ENCODE measurements around the gene PPP6C.
"Not testable (repeated sequence)": the region's sequence is repeated elsewhere in the genome, so short reads cannot be mapped to it uniquely, and the experiment has no call there.

PPP6C gene

GRCh38 chr9:125214186-125214585 lies 24.6 kb upstream of the PPP6C start:
- Histone ChIP-seq H3K9ac (ENCODE audit: low read length in 2 of 2) (no peak overlapping the region), H3K27me3 (ENCODE audit: control insufficient read depth in 1 of 2, insufficient read depth in 2 of 2, low read length in 2 of 2) (no peaks in the 10 kb centered on the region), H3K36me3 (ENCODE audit: control insufficient read depth in 2 of 2, insufficient read depth in 2 of 2, low read length in 2 of 2) (peaks cover 12 to 13% of the 10 kb centered on the region in 2 donors), H3K4me3 (ENCODE audit: low read length in 2 of 2) (no peak overlapping the region), H3K27ac (ENCODE audit: low read length) (no peak overlapping the region), H3K4me1 (ENCODE audit: control insufficient read depth, insufficient read depth, low read length) (no peaks in the 10 kb centered on the region), H3K9me3 (ENCODE audit: control insufficient read depth in 2 of 2, low read length in 2 of 2) (no peaks in the 10 kb centered on the region)

GRCh38 chr9:125204477-125204876 lies 14.9 kb upstream of the PPP6C start:
- Histone ChIP-seq H3K36me3 (ENCODE audit: control insufficient read depth in 2 of 2, insufficient read depth in 2 of 2, low read length in 2 of 2) (peaks cover 15% of the 10 kb centered on the region in 2 donors), H3K4me1 (ENCODE audit: control insufficient read depth, insufficient read depth, low read length) (peaks cover 5% of the 10 kb centered on the region), H3K4me3 (ENCODE audit: low read length in 2 of 2) (no peak overlapping the region), H3K9ac (ENCODE audit: low read length in 2 of 2) (no peak overlapping the region), H3K9me3 (ENCODE audit: control insufficient read depth in 2 of 2, low read length in 2 of 2) (no peaks in the 10 kb centered on the region), H3K27me3 (ENCODE audit: control insufficient read depth in 1 of 2, insufficient read depth in 2 of 2, low read length in 2 of 2) (no peaks in the 10 kb centered on the region), H3K27ac (ENCODE audit: low read length) (no peak overlapping the region)

GRCh38 chr9:125202846-125203618 lies 13.4 kb upstream of the PPP6C start:
- H3K4me1 ChIP-seq (ENCODE audit: control insufficient read depth, insufficient read depth, low read length): peaks cover 7% of the 10 kb centered on the region
- H3K27me3 ChIP-seq (ENCODE audit: control insufficient read depth in 1 of 2, insufficient read depth in 2 of 2, low read length in 2 of 2): no peaks in the 10 kb centered on the region
- H3K36me3 ChIP-seq (ENCODE audit: control insufficient read depth in 2 of 2, insufficient read depth in 2 of 2, low read length in 2 of 2): peaks cover 14 to 15% of the 10 kb centered on the region in 2 donors
- H3K27ac ChIP-seq (ENCODE audit: low read length): no peak overlapping the region
- H3K9me3 ChIP-seq (ENCODE audit: control insufficient read depth in 2 of 2, low read length in 2 of 2): no peaks in the 10 kb centered on the region
- H3K4me3 ChIP-seq (ENCODE audit: low read length in 2 of 2): no peak overlapping the region
- H3K9ac ChIP-seq (ENCODE audit: low read length in 2 of 2): no peak overlapping the region

GRCh38 chr9:125200216-125201047 lies 10.8 kb upstream of the PPP6C start, which contains the start of gene RABEPK:
TSS of gene RABEPK (plus strand) at chr9:125200542. CDS start at chr9:125203014, 2,472 bp downstream.
- H3K27me3 ChIP-seq (ENCODE audit: control insufficient read depth in 1 of 2, insufficient read depth in 2 of 2, low read length in 2 of 2): no peaks in the 10 kb centered on the region
- peak within 1 kb of the TSS; percentile 82 for H3K27ac ChIP-seq (ENCODE audit: low read length)
- peak within 1 kb of the TSS; percentile 68 to 91 for H3K4me3 ChIP-seq (ENCODE audit: low read length in 2 of 2)
- peaks cover 7% of the 10 kb centered on the region for H3K4me1 ChIP-seq (ENCODE audit: control insufficient read depth, insufficient read depth, low read length)
- peak within 1 kb of the TSS; percentile 83 to 87 for H3K9ac ChIP-seq (ENCODE audit: low read length in 2 of 2)
- H3K9me3 ChIP-seq (ENCODE audit: control insufficient read depth in 2 of 2, low read length in 2 of 2): no peaks in the 10 kb centered on the region
- H3K36me3 ChIP-seq (ENCODE audit: control insufficient read depth in 2 of 2, insufficient read depth in 2 of 2, low read length in 2 of 2): peaks cover 6% of the 10 kb centered on the region in 2 donors

GRCh38 chr9:125195591-125195990 lies 6.0 kb upstream of the PPP6C start:
- not testable (repeated sequence) for H3K4me3 ChIP-seq (ENCODE audit: low read length in 2 of 2); H3K9me3 ChIP-seq (ENCODE audit: control insufficient read depth in 2 of 2, low read length in 2 of 2); H3K9ac ChIP-seq (ENCODE audit: low read length in 2 of 2); H3K27ac ChIP-seq (ENCODE audit: low read length); H3K4me1 ChIP-seq (ENCODE audit: control insufficient read depth, insufficient read depth, low read length); H3K27me3 ChIP-seq (ENCODE audit: control insufficient read depth in 1 of 2, insufficient read depth in 2 of 2, low read length in 2 of 2); H3K36me3 ChIP-seq (ENCODE audit: control insufficient read depth in 2 of 2, insufficient read depth in 2 of 2, low read length in 2 of 2)

- H3K27me3 ChIP-seq (ENCODE audit: control insufficient read depth in 1 of 2, insufficient read depth in 2 of 2, low read length in 2 of 2): not testable (repeated sequence)
Measured at GRCh38 chr9:125194466-125194865, 4.9 kb upstream of the PPP6C start.

GRCh38 chr9:125190361-125190801 lies 778 bp upstream of the PPP6C start:
- Histone ChIP-seq H3K27me3 (ENCODE audit: control insufficient read depth in 1 of 2, insufficient read depth in 2 of 2, low read length in 2 of 2) (no peaks in the 10 kb centered on the region), H3K9me3 (ENCODE audit: control insufficient read depth in 2 of 2, low read length in 2 of 2) (no peaks in the 10 kb centered on the region), H3K36me3 (ENCODE audit: control insufficient read depth in 2 of 2, insufficient read depth in 2 of 2, low read length in 2 of 2) (no peaks in the 10 kb centered on the region), H3K4me1 (ENCODE audit: control insufficient read depth, insufficient read depth, low read length) (peaks cover 8% of the 10 kb centered on the region), H3K9ac (ENCODE audit: low read length in 2 of 2) (peak overlapping the region; percentile 91 to 94), H3K4me3 (ENCODE audit: low read length in 2 of 2) (peak overlapping the region; percentile 92 to 99), H3K27ac (ENCODE audit: low read length) (peak overlapping the region; percentile 94)

More at GRCh38 chr9:125194466-125194865, 4.9 kb upstream of the PPP6C start:
- not testable (repeated sequence) for H3K27ac ChIP-seq (ENCODE audit: low read length); H3K36me3 ChIP-seq (ENCODE audit: control insufficient read depth in 2 of 2, insufficient read depth in 2 of 2, low read length in 2 of 2); H3K4me3 ChIP-seq (ENCODE audit: low read length in 2 of 2); H3K4me1 ChIP-seq (ENCODE audit: control insufficient read depth, insufficient read depth, low read length); H3K9me3 ChIP-seq (ENCODE audit: control insufficient read depth in 2 of 2, low read length in 2 of 2); H3K9ac ChIP-seq (ENCODE audit: low read length in 2 of 2)

GRCh38 chr9:125189011-125189360 lies 617 bp downstream of the PPP6C start:
- Histone ChIP-seq H3K36me3 (ENCODE audit: control insufficient read depth in 2 of 2, insufficient read depth in 2 of 2, low read length in 2 of 2) (no peaks in the 10 kb centered on the region), H3K27ac (ENCODE audit: low read length) (peak overlapping the region; percentile 94), H3K4me1 (ENCODE audit: control insufficient read depth, insufficient read depth, low read length) (peaks cover 8% of the 10 kb centered on the region), H3K9ac (ENCODE audit: low read length in 2 of 2) (peak overlapping the region; percentile 91 to 94), H3K27me3 (ENCODE audit: control insufficient read depth in 1 of 2, insufficient read depth in 2 of 2, low read length in 2 of 2) (no peaks in the 10 kb centered on the region), H3K9me3 (ENCODE audit: control insufficient read depth in 2 of 2, low read length in 2 of 2) (no peaks in the 10 kb centered on the region), H3K4me3 (ENCODE audit: low read length in 2 of 2) (peak overlapping the region; percentile 92 to 99)

- Histone ChIP-seq H3K27ac (ENCODE audit: low read length) (no peak overlapping the region), H3K36me3 (ENCODE audit: control insufficient read depth in 2 of 2, insufficient read depth in 2 of 2, low read length in 2 of 2) (no peaks in the 10 kb centered on the region), H3K9ac (ENCODE audit: low read length in 2 of 2) (no peak overlapping the region)
Measured at GRCh38 chr9:125183561-125183960, 6.0 kb downstream of the PPP6C start.

GRCh38 chr9:125183054-125183453 lies 6.5 kb downstream of the PPP6C start:
- no peak overlapping the region for H3K4me3 ChIP-seq (ENCODE audit: low read length in 2 of 2)
- no peaks in the 10 kb centered on the region for H3K36me3 ChIP-seq (ENCODE audit: control insufficient read depth in 2 of 2, insufficient read depth in 2 of 2, low read length in 2 of 2)
- H3K9ac ChIP-seq (ENCODE audit: low read length in 2 of 2): no peak overlapping the region
- H3K9me3 ChIP-seq (ENCODE audit: control insufficient read depth in 2 of 2, low read length in 2 of 2): no peaks in the 10 kb centered on the region
- H3K27me3 ChIP-seq (ENCODE audit: control insufficient read depth in 1 of 2, insufficient read depth in 2 of 2, low read length in 2 of 2): no peaks in the 10 kb centered on the region
- H3K4me1 ChIP-seq (ENCODE audit: control insufficient read depth, insufficient read depth, low read length): no peaks in the 10 kb centered on the region
- no peak overlapping the region for H3K27ac ChIP-seq (ENCODE audit: low read length)

More at GRCh38 chr9:125183561-125183960, 6.0 kb downstream of the PPP6C start:
- Histone ChIP-seq H3K4me3 (ENCODE audit: low read length in 2 of 2) (no peak overlapping the region), H3K9me3 (ENCODE audit: control insufficient read depth in 2 of 2, low read length in 2 of 2) (no peaks in the 10 kb centered on the region), H3K27me3 (ENCODE audit: control insufficient read depth in 1 of 2, insufficient read depth in 2 of 2, low read length in 2 of 2) (no peaks in the 10 kb centered on the region), H3K4me1 (ENCODE audit: control insufficient read depth, insufficient read depth, low read length) (peaks cover 2% of the 10 kb centered on the region)
